ENCODE results near the gene DNM2.

Gene DNM2

GRCh38 chr19:10701955-10702525 lies 15.8 kb upstream of the DNM2 start:
- TF ChIP-seq CTCF (conservative IDR thresholded peaks at IDR 0.05; ENCODE audit: low read depth, low read length) = no peak
- peak overlapping the region; percentile 99 for H3K4me3 ChIP-seq (ENCODE audit: low read depth, low read length)
- DNase-seq (ENCODE audit: low read depth) = no peak

DNA sequence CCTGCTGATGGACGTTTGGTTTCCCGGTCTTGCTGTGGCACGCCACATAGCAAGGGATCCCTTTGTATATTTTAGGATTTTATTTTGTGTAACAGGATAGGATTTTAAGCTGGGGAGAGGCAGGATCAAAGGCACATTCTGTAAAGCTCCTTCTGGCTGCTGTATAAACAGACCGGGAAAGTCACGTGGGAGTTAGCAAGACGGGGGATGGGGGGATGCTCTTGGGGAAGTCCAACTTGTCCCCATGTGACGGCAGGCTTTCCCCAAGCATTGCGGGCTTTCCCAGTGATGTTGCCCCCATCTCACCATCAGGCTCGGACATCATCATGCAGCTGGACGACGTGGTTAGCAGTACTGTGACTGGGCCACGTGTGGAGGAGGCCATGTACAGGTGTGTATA lies 10.9 kb upstream of the DNM2 start:
- no peak overlapping the region for H3K4me3 ChIP-seq (ENCODE audit: low read depth, low read length)
- no peak for DNase-seq (ENCODE audit: low read depth)
- TF ChIP-seq CTCF (conservative IDR thresholded peaks at IDR 0.05; ENCODE audit: low read depth, low read length) = no peak

GRCh38 chr19:10707440-10707839 lies 10.4 kb upstream of the DNM2 start:
- no peak for TF ChIP-seq CTCF (conservative IDR thresholded peaks at IDR 0.05; ENCODE audit: low read depth, low read length)
- no peak for DNase-seq (ENCODE audit: low read depth)
- no peak overlapping the region for H3K4me3 ChIP-seq (ENCODE audit: low read depth, low read length)

GRCh38 chr19:10708291-10708690 lies 9.6 kb upstream of the DNM2 start:
- TF ChIP-seq CTCF (conservative IDR thresholded peaks at IDR 0.05; ENCODE audit: low read depth, low read length) = no peak
- no peak for DNase-seq (ENCODE audit: low read depth)
- no peak overlapping the region for H3K4me3 ChIP-seq (ENCODE audit: low read depth, low read length)

GRCh38 chr19:10712045-10712444 lies 5.8 kb upstream of the DNM2 start:
- DNase-seq (ENCODE audit: low read depth) = no peak
- peak; percentile 11 for TF ChIP-seq CTCF (conservative IDR thresholded peaks at IDR 0.05; ENCODE audit: low read depth, low read length)
- H3K4me3 ChIP-seq (ENCODE audit: low read depth, low read length) = no peak overlapping the region

DNA sequence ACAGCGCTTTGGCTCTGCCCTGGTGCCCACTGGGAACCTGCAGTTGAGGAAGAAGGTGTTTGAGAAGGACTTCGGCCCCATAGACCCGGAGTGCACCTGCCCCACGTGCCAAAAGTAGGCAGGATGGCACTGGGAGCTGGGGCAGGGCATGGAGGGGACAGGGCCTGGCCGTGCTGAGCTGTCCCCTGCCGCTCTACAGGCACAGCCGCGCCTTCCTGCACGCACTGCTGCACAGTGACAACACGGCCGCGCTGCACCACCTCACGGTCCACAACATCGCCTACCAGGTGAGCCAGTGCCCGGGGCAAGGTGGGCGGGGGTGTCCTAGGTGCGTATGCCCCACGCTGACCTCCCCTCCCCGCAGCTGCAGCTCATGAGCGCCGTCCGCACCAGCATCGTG lies 5.1 kb upstream of the DNM2 start:
- H3K4me3 ChIP-seq (ENCODE audit: low read depth, low read length) = no peak overlapping the region
- DNase-seq (ENCODE audit: low read depth) = no peak
- no peak for TF ChIP-seq CTCF (conservative IDR thresholded peaks at IDR 0.05; ENCODE audit: low read depth, low read length)

GRCh38 chr19:10713317-10713716 lies 4.6 kb upstream of the DNM2 start:
- DNase-seq (ENCODE audit: low read depth) = no peak
- no peak overlapping the region for H3K4me3 ChIP-seq (ENCODE audit: low read depth, low read length)
- no peak for TF ChIP-seq CTCF (conservative IDR thresholded peaks at IDR 0.05; ENCODE audit: low read depth, low read length)
